ENCODE results near the gene BCAS1.

Gene BCAS1

DNA sequence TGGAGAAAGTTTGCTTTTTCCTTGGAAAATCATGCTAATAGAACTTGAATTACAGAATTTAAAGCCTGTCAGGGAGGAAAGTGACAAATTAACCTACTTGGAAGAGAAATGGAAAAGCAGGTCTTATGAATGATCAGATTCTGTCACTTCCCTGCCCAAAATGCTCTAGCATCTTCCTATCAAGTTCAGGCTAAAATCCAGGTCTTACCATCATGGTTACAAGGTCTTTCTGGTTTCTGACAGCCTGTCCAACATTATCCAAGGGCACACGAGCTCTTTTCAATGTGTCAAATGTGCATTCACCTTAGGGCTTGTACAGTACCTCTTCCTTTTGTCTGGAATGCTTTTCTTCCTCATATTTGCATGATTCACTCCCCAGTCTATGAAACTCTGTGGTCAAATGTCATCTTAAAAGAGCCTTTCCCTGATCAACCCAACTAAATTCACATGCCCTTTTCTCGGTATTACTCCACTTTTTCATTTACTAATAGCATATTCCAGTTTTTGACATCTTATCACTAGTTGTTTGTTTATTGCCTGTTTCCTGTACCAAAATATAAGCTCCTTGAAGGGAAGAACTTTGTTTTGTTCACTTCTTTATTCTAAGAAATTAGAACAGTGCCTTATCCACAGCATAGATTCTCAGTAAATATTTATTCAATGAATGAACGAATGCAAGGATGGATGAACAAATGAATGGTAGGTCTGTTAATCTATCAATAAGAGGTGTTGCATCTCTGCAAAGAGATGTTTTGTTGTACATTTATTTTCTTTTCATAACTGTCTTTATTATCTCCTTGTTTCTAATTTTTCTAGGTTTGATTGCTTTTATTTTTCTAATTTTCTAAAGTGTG lies 139.5 kb downstream of the BCAS1 start:
- H3K4me3 ChIP-seq (ENCODE audit: control insufficient read depth, low read depth, low read length), result no peak overlapping the region
- TF ChIP-seq CTCF (conservative IDR thresholded peaks at IDR 0.05; ENCODE audit: control insufficient read depth, insufficient read depth, low read depth, low read length), result no peak
- no peak for DNase-seq (ENCODE audit: low read depth)

DNA sequence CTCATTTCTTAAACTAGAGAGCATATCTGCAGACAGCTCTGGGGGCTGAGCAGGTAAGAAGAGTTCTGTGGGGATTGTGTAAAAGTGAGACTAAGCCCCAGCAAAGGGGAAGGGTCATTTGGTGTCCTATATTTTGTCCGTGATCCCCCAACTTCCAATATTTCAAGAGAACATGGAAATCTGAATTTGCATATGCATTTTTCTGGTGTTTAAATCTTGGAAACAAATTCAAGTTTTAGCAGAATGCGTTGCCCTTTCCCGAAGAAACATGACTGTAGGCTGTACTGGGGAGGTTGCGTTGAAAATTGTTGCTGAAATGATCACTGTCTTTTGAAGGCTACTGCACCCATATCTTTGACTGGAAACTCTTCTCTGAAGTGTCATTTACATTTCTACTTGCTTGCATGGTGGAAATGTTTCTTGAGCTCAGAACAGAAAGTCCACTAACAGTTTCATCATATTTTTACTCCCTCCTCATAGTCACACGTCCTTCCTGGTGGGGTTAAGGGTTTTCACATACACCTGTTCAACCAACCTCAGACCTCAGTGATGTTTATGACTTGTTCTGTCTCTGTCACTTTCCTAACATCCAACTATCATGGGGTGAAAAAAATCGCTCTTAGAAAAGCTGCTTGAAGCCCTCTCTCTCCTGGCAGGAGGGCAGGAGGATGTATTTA lies 140.3 kb downstream of the BCAS1 start:
- no peak overlapping the region for H3K4me3 ChIP-seq (ENCODE audit: control insufficient read depth, low read depth, low read length)
- DNase-seq (ENCODE audit: low read depth), result no peak
- TF ChIP-seq CTCF (conservative IDR thresholded peaks at IDR 0.05; ENCODE audit: control insufficient read depth, insufficient read depth, low read depth, low read length), result no peak

DNA sequence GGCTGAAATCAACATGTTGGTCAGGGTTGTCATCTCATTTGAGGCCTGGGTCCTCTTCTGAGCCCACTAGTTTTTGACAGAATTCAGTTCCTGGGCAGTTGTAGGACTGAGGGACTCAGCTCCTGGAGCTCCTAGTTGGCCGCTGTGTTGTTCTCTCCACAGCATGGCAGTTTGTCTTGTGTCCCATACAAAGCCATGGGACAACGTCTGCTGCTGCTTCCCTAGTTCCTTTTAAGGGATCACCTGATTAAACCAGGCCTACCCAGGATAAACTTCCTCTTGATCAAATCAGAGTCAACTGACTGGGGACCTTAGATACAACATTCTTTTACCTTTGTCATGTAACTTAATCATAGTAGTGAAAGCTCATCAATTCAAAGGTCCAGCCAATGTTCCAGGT lies 141.0 kb downstream of the BCAS1 start:
- no peak for TF ChIP-seq CTCF (conservative IDR thresholded peaks at IDR 0.05; ENCODE audit: control insufficient read depth, insufficient read depth, low read depth, low read length)
- DNase-seq (ENCODE audit: low read depth), result no peak

DNA sequence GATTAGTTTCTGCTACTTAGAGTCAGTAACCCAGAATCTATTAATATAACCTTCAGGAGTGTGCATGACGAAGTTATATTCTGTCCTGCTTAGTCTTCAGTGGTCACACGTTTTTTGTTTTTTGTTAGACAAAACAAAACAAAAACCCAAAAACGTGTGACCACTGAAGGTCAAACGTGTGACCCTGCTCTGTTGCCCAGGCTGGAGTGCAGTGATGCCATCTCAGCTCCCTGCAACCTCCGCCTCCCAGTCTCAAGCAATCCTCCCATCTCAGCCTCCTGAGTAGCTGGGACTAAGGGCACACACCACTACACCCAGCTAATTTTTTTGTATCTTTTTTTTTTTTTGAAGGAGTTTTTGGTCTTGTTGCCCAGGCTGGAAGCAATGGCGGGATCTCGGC lies 142.4 kb downstream of the BCAS1 start:
- H3K4me3 ChIP-seq (ENCODE audit: control insufficient read depth, low read depth, low read length), result no peak overlapping the region
- no peak for TF ChIP-seq CTCF (conservative IDR thresholded peaks at IDR 0.05; ENCODE audit: control insufficient read depth, insufficient read depth, low read depth, low read length)

More for the DNA sequence above, 141.0 kb downstream of the BCAS1 start:
- no peak overlapping the region for H3K4me3 ChIP-seq (ENCODE audit: control insufficient read depth, low read depth, low read length)

GRCh38 chr20:53926428-53927028 lies 143.9 kb downstream of the BCAS1 start:
- no peak overlapping the region for H3K4me3 ChIP-seq (ENCODE audit: control insufficient read depth, low read depth, low read length)
- TF ChIP-seq CTCF (conservative IDR thresholded peaks at IDR 0.05; ENCODE audit: control insufficient read depth, insufficient read depth, low read depth, low read length), result no peak
- peak; percentile 98 for DNase-seq (ENCODE audit: low read depth)

More for the DNA sequence above, 142.4 kb downstream of the BCAS1 start:
- no peak for DNase-seq (ENCODE audit: low read depth)

DNA sequence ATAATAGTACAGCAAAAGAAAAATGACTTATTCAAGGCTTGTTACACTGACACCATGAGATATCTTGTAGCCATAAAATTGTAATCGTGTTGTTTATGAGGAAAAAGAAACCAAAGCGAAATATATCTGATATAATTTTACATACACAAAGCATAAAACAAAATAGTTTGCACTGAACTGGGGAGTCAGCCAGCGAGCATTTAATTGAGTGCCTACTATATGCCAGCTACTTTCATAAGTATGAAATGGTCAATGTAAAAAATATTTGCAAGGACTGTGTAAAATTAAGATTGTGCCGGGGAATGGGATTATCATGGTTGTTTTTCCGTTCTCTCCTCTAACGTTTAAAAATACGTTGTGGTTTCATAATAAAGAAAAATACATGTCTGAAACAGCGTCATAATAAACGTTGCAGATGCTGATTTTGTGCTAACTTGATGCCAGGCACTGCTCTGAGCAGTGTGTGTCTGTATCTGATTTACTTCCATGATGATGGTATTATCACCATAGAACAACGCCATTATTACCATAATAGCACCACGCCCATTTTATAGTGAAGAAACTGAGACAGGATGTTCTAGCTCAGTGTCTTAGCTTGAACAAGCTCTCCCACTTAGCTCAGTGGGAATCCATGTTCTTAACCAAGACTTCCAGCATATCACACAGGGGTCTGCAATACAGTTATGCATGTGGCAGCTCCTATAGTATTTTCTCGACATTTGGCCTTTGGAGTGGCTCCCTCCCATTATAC lies 144.6 kb downstream of the BCAS1 start:
- no peak overlapping the region for H3K4me3 ChIP-seq (ENCODE audit: control insufficient read depth, low read depth, low read length)
- no peak for TF ChIP-seq CTCF (conservative IDR thresholded peaks at IDR 0.05; ENCODE audit: control insufficient read depth, insufficient read depth, low read depth, low read length)
- DNase-seq (ENCODE audit: low read depth), result no peak

All from fibroblast of mammary gland (primary cell).